GM12801 (cell line): ENCODE measurements around the gene KIF12.

Experiments used
- TF ChIP-seq, protein P1 (sequence below): IDR thresholded peaks from one replicate; pipeline ENCODE4 v1.5.1; 2011; ENCODE audit warnings: control low read depth; ENCODE audit not compliant: insufficient read length; ENCODE audit errors: extremely low read depth

Gene KIF12

DNA sequence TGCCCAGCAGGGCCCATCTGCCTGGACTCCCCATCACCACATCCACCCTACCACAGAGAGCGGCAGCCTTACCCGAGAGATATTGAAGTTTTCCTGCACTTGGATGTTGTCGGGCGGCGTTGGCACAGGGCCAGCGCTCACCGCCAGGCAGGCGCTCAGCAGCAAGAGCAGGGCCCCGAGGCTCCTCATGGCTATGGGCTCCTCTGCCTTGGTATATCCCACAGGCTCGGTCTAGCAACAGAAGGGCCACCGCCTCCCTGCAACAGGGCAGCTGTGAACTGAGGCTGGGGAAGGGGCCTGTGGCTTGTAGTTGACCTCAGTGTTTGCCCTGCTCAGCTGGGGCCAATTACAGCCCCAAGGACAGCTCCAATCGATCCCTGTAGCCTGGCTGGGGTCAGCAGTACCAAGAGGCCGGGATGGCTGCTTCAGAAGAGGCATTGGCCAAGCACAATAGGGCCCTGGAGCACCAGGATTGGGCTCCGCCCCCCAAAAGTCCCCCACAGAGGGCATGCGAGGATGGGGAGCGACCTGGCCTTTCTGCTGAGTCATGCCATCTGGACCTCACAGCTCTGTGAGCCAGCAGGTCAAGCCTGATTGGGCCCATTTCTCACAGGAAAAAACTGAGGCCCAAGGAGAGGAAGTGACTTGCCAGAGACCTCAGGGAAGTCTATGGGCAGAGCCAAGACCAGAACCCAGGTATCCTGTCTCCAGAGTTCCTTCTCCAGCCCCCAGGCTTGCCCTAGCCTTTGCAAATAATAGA lies 20.9 kb downstream of the KIF12 start, which contains the start of gene AMBP:
Gene AMBP, minus strand, starts transcription at position 280 of the 760 bp plus-strand sequence. Its CDS starts 91 bp downstream, at position 189.
- TF ChIP-seq, protein P1, sequence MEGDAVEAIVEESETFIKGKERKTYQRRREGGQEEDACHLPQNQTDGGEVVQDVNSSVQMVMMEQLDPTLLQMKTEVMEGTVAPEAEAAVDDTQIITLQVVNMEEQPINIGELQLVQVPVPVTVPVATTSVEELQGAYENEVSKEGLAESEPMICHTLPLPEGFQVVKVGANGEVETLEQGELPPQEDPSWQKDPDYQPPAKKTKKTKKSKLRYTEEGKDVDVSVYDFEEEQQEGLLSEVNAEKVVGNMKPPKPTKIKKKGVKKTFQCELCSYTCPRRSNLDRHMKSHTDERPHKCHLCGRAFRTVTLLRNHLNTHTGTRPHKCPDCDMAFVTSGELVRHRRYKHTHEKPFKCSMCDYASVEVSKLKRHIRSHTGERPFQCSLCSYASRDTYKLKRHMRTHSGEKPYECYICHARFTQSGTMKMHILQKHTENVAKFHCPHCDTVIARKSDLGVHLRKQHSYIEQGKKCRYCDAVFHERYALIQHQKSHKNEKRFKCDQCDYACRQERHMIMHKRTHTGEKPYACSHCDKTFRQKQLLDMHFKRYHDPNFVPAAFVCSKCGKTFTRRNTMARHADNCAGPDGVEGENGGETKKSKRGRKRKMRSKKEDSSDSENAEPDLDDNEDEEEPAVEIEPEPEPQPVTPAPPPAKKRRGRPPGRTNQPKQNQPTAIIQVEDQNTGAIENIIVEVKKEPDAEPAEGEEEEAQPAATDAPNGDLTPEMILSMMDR, result no peak

DNA sequence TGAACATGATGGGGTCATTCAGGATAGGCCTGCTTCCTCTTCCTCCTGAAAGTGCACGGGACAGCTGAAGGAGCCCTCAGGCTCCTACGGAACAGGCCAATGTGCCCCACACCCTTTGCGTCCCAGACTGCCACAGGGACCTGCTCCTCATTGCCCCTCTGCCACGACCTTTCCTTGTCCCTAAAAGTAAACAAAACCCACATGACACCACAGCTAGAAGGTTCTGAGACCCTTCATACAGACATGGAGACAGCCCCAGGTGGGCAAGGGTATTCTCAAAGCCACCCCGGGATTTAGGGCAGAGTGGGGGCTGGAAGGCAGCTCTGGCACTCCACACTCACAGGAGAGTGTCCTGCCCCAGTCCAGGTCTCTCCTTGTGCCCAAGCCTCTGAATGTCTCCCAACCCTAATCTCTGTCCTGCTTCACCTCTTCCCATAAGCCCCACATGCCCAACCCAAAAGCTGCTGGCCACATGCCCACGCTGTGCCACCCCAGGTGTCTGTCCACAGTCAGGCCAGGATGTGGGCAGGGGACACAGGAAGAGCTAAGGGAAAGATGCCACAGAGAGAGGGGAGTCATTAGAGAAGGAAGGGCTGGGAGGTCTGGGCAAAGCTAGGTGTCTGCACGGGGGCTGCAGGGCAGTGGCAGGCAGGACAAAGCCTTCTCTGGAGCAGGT lies 21.8 kb downstream of the KIF12 start:
- TF ChIP-seq, protein P1, result no peak

DNA sequence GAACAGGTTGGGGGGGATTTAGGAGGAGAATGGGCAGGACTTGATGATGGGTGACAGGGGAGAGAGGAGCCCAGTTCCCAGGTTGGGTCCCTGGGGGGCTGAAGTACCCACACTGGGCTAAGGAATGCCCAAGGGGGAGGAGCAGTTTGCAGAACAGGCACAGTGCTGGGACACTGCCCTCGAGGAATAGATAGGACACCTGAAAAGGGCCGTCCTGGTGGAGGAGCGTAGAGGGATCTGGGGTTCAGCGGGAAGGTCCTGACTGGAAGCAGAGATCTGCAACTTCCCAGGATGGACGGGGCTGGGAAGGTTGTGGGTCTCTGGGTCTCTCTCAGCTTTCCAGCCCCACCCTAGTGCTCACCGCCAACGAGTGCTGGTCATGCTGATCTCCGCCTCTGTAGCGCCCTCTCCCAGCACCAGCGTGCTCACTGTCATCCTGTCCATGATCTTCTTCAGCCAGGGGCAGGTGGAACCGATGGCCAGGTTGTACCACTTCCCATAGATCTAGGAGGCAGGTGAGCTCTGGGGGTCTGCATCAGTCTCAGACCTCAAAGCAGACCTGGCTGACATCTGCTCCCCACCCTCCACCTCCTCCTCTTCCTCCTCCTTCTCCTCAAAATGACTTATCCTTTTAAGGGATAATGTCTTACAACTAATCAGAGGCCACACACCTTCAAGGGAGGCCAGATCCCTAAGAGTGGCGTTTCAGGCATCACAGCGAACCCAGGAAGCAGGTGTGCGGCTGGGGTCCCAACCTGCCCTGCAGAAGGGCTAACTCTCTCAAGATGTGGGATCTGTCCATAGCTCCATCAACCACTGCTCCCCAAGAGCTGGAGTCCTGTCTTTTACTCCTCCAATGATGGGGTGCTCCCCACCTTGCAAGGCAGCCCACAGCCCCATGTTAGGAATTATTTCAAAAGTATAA lies 22.6 kb downstream of the KIF12 start:
- TF ChIP-seq, protein P1, result no peak

- TF ChIP-seq, protein P1, result no peak
Observed at GRCh38 chr9:114075602-114076001, 23.5 kb downstream of the KIF12 start.

DNA sequence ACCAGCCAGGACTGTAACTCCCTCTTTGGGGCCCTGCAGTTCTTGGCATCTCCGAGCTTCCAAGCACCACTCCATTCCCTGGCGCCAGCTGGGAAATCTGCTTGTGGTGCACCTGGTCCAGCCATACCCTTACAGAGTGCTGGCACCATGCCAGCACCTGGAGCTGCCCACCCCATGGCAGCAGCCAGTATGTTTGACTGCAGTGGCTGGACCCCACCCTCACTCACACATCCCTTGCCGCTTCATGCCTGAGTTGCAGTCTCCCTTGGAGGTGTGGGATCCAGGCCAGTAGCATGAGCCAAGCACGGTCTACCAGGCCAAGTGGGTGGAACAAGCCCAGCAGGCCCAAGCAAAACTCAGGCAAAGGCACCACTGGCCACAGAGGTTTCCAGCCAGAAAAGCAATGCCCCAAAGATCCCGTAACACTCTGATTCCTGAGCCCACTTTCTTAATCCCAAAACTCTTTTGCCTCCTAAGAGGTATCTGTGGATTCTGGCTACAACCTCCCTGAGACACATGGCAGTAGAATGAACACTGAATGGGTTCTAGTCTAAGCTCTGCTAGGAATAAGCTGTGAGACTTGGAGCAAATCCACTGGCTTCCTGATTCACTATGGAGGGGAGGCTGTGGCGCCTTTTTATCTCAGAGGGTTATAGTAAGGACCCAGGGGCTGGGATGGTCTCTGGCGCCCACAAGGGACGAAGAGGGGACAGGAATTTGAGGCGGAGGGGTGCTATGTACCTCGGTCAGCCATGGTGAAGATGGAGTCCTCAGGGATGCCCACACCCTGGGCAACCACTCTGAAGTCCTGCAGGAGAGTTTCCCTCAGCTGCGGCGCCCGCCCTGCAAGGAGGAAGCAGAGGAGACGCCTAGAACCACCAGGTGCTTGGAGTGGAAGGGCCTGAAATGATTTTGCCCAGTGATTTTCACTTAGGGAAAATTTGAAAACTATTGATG lies 26.6 kb downstream of the KIF12 start:
- TF ChIP-seq, protein P1, result no peak

- TF ChIP-seq, protein P1, result no peak
Observed at GRCh38 chr9:114071197-114071795, 27.8 kb downstream of the KIF12 start.
